HG02884 (cell line): ENCODE results near the gene TMEM167A.
A peak's percentile ranks its signal among the peaks of the same experiment; 100 is the strongest.

ENCODE experiments used
- ATAC-seq: cut with Tn5 transposase; IDR thresholded peaks from one replicate; pipeline ENCODE4 v1.9.1; 2021; ENCODE audit warnings: mild to moderate bottlenecking, moderate library complexity; ENCODE audit not compliant: unreplicated experiment

Gene TMEM167A, protein sequence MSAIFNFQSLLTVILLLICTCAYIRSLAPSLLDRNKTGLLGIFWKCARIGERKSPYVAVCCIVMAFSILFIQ

DNA sequence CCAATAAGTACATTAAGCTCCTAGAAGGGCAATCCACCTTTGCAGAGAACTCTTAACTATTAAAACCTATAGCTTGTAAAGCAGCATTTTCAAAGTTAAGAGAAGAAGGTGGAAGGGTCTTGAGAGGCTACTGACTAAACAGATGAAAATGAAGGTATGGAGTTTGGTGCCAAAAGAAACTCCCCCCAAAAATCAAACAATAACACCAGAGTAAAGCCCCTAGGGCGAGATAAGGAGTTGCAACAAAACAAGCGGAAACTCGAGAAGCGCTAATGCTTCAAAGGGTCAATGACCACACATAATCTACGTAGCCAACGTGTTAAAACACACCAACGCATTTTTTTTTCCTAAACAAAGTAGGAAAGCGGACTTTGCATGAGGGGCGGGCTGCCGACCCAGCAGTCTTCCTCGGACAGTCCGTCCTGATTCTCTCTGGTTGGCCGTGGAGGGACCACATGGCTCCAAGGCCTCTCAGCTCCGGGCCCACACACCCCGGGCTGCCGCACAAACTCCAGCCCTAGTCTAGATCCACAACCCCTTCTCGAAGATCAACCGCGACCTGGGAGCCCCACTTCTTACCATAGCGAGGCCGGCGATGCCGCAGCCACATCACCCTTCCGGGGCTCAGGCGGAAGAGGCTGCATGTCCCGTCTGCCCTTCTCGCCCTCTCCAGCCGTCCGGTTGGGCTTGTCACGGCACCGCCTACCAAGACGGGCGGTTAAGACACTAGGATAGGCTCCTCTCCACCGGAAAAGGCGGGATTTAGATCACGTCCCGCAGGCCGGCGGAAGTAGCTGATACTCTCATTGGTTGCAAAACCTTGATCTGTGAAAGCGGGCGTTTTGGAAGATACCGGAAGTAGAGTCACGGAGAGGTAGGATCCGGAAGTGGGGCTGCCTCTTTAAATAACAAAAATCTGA is at the start of gene TMEM167A, which contains the start of gene XRCC4:
Gene TMEM167A (minus strand): TSS at position 653 of the 920 bp plus-strand sequence. CDS start 71 bp downstream, at position 582.
Gene XRCC4 (plus strand): TSS at position 806 of the 920 bp plus-strand sequence. CDS start 27,373 bp downstream, outside the sequence.
- peak; percentile 98 for ATAC-seq

DNA sequence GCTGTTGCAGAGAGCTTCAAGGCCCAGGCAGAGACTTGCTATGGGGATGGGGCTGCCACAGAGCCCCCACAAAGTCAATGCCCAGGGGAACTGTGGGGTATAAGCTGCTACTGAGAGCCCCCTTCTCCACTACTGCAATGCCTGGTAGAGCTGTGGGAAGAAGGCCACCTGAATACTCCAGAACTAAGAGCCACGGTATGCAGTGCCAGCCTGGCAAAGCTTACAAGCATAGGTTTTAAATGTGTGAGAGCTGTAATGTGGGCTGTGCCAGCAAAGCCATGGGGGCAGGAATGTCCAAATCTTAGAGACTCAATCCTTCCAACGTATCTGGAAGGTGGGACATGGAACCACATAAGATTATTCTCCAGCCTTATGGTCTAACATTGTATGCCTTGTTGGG is 49.3 kb upstream of the TMEM167A start:
- no peak for ATAC-seq

DNA sequence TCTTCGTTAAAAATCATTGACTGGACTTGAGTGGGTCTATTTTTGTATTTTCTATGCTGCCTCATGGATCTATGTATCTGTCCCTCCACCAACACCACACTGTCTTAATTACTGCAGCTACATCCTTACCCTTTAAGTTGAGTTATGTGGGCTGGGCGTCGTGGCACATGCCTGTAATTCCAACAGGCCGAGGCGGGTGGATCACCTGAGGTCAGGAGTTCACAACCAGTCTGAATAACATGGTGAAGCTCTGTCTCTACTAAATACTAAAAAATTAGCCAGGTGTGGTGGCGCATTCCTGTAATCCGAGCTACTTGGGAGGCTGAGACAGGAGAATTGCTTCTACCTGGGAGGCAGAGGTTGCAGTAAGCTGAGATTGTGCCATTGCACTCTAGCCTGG is 48.4 kb upstream of the TMEM167A start:
- ATAC-seq = no peak

DNA sequence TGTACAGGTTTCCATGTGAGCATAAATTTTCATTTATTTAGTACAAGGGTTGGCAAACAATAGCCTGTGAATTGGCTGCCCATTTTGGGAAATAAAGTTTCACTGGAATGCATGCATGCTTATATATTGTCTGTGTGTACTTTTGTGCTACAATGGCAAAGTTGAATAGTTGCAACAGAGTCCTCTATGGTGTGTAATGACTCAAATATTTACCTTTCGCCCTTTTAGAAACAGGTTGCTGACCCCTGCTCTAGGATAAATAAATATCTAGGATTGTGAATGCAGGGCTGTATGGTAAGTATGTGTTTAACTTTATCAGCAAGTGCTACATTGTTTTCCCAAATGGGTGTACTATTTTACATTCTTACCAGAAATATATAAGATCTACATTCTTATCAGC is 47.4 kb upstream of the TMEM167A start:
- ATAC-seq = no peak

DNA sequence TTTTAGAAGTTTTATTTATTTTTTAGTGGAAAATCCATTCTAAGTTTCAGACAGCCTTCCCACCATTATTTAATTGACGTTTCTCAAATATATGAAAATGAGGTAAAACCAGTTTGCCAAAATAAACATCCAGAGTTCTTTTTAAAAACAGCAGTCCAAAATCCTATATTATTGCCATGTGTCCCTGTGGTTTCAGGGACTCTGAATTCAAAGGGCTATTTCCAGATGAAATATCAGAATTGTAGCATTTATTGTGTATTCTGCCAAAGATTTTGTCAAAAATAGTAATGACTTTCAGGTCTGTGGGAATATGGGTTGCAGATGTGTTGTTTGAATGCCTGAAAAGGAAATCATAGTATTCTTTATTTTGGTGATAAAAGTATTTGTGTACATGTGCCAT is 41.8 kb upstream of the TMEM167A start:
- ATAC-seq = no peak

DNA sequence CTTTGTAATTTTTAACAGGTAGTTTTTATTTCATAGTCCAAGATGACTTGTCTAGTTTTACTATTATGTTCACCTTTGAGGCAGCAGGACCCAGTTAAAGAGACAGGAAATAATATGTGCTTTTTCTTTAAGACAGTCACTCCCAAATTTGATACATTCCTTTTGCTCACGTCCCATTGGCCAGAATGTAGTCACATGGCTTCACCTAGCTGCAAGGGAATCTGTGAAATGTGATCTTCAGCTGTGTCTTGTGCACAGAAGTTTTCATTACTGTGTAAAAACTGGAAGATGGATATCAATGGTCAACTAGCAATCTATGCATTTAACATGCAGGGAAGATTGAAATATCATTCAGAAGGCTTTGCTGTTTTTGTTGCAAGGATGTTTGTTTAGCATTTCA is 41.3 kb upstream of the TMEM167A start:
- no peak for ATAC-seq

DNA sequence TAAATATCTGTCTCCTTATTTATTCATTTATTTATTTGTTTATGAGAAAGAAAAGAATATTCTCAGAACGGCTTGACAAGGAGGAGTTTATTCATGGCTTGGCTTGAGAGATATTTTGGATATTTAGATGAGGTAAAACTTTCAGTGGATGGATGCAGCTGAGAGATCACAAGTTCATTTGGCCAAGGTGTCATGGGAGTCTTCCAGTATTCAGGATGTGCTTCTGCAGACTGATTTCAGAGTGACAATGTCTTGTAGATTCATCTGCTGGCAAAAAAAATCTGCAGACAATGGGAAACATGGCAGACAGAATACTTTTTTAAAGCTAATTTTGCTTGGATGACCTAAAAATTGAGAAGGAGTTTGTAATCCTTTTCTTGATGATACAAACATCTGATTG is 38.6 kb upstream of the TMEM167A start:
- ATAC-seq = no peak

DNA sequence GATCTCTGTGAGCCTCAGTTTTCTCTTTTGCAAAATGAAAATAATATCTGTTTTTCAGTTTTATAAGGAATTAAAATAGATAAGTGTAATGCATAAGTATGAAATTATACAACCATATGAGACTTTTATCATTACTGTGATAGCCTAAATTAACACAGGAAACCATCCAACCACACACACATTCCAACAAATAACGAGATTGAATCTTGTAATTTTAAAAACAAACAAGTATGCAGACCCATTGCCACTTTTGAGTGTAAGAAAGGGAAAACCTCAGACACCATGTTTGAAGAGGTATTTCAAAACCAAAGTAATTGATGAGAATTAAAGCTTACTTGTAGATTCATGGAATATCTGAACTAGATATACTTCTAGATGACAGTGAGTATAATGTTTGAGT is 32.2 kb upstream of the TMEM167A start:
- ATAC-seq = no peak

DNA sequence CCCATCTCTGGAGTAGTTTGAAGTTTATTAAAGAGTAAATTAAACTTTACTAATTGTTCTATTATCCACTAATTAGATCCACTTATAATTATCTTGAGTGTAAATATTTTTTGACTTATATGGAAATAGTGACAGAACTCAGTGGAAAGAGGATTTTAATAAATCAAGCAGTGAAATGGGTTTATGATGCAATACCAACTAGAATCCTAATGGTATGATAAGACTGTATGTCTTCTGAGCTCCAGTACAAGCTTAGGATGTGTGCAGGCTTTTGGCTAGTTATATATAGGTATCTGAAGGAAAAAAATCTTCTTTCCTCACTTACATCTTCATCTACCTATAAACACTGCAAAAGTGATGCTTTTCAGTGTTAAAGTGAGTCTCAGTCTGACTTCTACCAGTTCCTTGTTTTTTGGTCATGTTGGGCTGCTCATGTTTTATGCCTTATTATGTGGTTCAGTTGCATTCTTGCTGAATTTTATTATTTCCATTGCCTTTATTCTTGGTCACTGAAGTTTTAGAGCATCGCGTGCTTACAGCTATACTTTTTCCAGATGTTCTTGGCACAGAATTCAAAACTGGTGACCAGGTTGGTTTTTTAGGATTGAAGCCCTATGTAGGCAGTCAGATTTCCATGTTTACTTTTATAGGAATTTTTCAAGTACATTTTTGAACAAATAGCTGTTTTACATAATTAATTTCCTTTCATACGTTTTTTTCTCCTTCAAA is 30.7 kb upstream of the TMEM167A start:
- no peak for ATAC-seq

DNA sequence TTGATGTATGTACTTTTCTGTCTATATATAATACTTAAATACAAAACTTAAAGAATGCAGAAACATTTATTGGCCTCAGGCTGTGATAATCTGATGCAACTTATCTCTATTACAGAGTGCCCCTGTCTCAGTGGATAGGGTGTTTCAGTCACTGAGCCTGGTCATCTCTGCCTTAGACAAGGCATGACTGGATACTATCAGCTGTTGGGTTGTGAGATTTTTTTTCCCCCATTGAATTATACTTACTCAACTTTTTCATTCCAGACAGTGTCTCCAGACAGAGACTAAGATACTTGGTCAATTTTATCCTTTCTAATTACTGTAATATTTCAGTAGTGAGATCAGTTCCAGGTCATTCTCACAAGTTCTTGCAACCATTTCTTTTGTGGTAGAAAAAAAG is 26.8 kb upstream of the TMEM167A start:
- no peak for ATAC-seq

DNA sequence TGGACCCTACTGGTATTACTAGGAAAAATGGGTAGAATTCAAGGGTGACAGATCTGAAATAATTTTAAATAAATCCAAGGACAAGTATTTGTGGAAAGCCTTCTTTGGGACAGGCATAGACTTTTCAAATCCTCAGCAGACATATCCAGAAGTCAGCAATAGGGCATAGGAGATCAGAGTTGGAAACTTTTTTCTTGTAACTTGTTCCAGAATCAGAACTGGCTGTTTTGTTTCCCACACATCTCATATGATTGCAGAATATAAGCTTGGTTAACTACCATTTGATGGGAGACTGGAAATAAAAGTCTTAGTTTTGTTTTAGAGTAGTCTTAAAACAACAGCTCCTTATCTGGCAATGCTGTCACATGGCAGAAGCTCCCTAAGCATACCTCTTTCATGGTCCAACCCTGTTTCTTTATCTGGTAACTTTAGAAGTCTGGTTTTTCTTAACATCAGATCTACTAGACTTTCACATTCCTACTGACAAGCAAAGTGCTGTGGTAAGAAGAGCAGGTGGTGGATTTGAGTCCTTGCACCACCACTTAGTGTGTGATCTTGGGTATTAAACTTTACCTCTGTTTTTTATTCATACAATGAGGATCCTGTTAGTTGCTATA is 25.3 kb upstream of the TMEM167A start:
- no peak for ATAC-seq

DNA sequence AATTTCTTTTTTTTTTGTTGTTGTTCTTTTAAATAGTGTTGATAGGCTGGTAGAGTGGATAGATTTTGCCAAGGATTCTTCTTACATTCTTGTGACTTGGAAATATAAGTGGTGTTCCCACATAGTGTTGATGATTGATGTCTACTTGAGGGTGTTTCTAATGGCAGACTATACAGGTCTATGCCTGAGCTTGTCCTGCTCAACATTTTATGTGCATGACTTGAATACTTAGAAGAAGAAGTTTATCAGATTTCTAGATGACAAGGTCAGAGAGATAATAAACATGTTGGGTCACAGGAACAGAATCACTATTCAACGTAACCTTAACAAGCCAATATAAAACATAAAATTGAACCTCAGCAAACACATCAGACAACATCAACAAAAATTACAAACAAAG is 24.3 kb upstream of the TMEM167A start:
- ATAC-seq = no peak

DNA sequence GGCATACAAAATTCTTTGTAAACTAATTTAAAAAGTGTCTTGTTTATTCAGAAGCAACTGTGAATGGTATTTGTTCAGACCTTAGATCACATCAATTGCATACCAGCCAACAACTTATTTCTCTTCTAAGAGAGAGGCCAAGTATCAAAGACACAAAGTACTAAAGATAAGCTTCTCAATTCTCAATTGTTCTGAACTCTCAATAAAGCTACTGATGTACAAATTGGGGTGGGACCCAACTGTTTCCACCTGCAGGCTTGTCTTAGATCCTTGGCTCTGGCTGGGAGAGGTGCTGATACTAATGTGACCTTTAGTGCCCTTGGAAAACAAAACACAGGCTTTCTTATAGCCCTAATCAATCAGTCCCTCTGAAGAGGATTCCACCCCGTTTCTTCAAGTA is 22.3 kb upstream of the TMEM167A start:
- ATAC-seq = no peak

DNA sequence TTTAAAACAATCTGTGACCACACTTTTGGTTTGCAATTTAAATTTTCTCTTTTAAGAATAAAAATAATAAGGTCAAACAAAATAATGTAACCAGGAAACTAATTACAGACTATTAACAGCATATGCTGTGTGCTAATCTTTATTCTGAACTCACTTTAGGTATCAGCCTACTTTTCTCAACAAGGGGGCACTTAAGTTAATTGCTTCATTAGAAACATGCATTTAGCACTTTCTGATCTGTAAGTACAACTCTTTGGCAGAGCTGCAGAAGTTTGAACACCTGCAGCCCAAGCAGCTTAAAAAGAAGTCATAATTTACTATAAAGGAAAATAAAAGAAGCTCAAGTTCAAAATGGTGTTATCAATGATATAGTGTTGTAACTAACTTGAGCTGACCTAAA is 21.8 kb upstream of the TMEM167A start:
- no peak for ATAC-seq

DNA sequence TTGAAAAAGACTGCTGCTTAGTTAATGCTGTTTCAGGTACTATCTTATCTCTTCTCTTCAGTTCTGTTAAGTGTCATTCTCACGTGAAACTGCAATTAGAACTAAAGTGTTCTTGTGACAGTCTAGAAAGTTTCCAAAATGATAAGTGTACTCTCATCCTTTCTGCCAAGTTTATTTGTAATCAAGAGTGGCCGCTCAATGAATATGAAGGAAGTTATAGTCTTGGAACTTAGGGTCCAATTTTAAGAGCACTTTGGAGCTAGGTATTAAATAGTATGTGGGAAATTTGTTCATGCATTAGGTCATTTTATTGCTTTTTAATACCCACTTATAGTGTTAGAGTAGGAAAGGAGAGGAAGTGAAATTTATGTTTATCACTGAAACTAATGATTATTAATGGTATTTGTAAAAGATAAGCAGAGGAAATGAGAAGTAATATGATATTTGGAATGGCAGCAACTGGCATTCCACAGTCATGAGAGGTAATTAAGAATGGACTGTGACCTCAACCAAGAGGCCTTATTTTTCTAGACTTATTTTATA is 20.6 kb upstream of the TMEM167A start:
- ATAC-seq = no peak

DNA sequence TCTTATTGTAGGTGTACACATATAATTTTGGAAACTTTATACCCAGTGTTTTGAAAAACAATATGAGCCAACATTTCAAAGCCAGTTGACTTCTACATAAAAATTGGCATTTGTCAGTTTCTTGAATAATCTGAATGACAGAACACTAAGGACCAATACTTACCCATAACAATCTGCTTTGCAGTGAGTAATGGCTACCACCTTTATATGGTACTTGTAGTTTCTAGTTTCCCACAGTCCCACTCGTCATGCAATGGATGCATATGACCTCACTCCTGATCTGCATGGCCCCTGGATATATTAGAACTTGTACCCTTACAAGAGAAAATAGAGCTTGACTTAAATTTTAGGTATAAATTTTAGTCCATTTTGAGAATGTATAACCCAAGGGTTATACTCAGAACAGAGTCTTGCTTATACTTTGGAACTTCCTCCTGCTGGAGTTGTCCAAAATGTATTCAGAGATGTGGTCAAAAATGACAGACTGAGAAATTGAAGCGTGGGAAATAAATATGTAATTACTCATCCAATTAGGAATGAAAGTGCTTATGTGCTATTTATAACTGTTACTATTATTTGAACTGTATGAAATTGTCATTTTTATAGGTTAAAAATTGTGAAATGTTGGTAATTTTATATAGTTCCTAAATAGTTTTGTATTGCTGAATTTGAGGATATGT is 19.6 kb upstream of the TMEM167A start:
- no peak for ATAC-seq

DNA sequence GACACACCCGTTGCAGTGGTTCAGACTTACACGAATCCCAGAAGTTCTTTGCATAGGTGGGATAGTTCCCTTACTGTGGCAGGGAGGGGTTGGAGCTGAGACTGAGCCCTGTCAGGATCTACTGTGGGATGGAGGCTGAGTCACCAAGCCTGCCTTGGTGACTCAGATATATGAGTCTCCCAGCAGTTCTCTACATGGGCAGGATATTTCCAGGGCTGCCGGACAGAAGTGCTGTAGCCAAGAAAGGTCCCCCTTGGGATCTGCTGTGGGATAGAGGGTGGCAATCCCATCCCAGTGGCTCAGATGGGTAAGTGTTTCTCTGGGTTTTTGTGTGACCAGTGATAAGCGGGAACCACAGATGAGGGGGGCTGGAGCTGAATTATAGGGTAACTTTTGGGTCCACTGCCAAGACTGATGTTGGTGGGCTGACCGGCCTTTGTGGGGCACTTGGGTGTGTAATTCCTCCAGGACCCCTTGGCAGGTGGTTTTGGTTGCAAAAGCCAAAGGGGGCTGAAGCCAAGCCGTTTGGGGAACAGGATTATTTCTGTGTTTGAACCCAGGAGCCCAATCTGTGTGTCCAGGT is 18.9 kb upstream of the TMEM167A start:
- no peak for ATAC-seq

DNA sequence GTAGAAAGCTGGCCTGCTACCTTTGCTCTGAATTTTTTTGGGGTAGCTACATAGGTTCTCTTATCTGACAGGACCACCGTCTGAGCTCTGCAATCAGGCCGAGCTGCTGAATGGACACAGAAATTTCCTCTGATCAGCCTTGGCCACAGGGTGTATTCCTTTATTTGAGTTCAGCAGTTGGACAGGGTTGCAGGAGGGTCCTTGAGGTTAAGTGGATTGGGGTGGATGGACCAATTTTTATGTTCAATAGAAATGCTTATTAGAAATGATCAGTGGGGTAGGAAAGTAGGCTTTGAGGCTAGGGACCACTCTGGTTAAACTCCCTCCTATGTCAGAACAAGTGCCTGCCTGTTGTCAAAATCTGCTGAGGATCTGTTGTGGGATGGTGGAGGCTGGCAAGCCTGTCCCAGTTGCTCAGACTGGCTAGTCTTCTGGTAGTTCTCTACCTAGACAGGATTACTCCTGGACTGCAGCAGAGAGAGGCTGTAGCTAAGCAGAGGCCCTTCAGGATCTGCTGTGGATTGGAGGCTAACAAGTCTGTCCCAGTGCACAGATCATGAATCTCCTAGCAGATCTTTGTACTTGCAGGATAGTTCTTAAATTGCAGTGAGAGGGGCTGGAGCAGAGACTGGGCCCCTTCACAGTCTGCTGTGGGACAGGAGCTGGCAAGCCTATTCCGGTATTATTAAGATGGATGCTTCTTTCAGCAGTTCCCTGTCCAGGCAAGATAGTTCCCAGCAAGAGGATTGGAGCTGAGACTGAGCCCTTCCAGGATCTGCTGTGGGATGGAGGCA is 18.2 kb upstream of the TMEM167A start:
- no peak for ATAC-seq

DNA sequence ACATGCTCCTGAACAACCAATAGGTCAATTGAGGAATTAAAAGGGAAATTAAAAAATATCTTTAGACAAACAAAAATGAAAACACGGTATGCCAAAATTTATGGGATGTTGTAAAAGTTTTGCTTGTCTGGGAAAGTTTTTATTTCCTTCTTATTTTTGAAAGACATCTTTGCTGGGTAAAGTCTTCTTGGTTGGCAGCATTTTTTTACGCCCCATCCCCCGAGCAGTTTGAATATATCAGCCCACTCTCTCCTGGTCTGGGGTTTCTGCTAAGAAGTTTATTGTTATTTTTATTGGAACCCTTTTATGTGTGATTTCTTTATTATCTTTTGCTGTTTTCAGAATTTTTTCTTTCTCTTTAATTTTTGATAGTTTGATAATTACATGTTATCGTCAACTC is 16.5 kb upstream of the TMEM167A start:
- no peak for ATAC-seq
